Activated CD4-positive, alpha-beta T cell treated with anti-CD3 and anti-CD28 coated beads, Interleukin-2, amount 10 ng/mL, durations not matched to agents 7 days and 5 days (primary cell): ENCODE measurements around the gene FAM131B. TPM values are rescaled to one million over a fixed set of nuclear protein-coding genes. Genes with fewer than 3 reads are reported as not detected.

Experiments used
- CTCF ChIA-PET: fragments of 350-600 bp; sonication (Branson Sonifier 250); formaldehyde crosslinking; loops from one replicate; lab custom pipeline; 2021; ENCODE audit warnings: antibody characterized with exemption; lab: Charles Lee
- POLR2A ChIA-PET: fragments of 350-600 bp; sonication (Branson Sonifier 250); formaldehyde crosslinking; loops from one replicate; lab custom pipeline; 2021; ENCODE audit warnings: antibody characterized with exemption; lab: Charles Lee
- DNase-seq: peaks from one replicate; pipeline ENCODE4 v3.0.0-alpha.2; 2020
- H3K27ac Mint-ChIP-seq: one replicate; pipeline ENCODE4 v1.8.0; 2021; ENCODE audit warnings: mild to moderate bottlenecking, moderate library complexity, mixed read lengths
- H3K27me3 Mint-ChIP-seq: one replicate; pipeline ENCODE4 v1.8.0; 2021; ENCODE audit warnings: mixed read lengths
- H3K36me3 Mint-ChIP-seq: one replicate; pipeline ENCODE4 v1.8.0; 2021; ENCODE audit warnings: low read depth, mixed read lengths
- H3K4me1 Mint-ChIP-seq: one replicate; pipeline ENCODE4 v1.8.0; 2021; ENCODE audit warnings: mixed read lengths
- H3K4me3 Mint-ChIP-seq: one replicate; pipeline ENCODE4 v1.8.0; 2021; ENCODE audit warnings: mild to moderate bottlenecking, moderate library complexity, mixed read lengths
- H3K9me3 Mint-ChIP-seq: one replicate; pipeline ENCODE4 v1.8.0; 2021; ENCODE audit warnings: mixed read lengths
- microRNA-seq: library from miRNA; unstranded; fragments of <30 nt; microRNA quantifications from one replicate; pipeline ENCODE4 v1.2.0, GENCODE V29; 2021; ENCODE audit warnings: borderline microRNAs expressed, borderline replicate concordance
- total RNA-seq, 2 experiments: library from RNA; stranded (reverse); gene quantifications; one replicate each; pipeline ENCODE4 v1.2.3, GENCODE V29; 2021

Gene FAM131B
- total RNA-seq, 2 experiments from 2014 or later = 0.29 to 0.30 TPM

DNA sequence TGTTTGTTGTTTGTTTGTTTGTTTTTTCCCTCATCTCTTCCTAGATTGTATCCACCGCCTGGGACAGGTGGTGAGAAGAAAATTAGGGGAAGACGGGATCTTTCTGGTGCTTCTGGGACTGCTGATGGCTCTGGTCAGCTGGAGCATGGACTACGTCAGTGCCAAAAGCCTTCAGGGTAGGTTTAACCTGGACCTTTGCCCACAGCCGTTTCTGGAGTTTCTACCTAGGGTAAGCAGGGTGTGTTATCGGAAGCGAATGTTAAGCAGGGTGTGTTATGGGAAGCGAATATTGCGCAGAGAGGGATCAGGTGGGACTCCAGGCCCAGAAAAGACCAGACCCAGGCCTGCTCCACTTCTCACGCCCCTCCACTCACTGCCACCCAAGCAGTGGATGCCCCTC, 41.9 kb downstream of the FAM131B start:
- ChIA-PET POLR2A (no interaction called here), CTCF (interaction anchor here (0.6 to 2.2 kb wide), 2 partner anchors 11 to 39 kb away, joined by 3 to 4 read pairs; no protein-coding TSS in a partner anchor)
- no peaks in the 10 kb centered on the region for H3K9me3 Mint-ChIP-seq
- no peak for DNase-seq
- peaks cover 8% of the 10 kb centered on the region for H3K27me3 Mint-ChIP-seq
- no peak overlapping the region for H3K27ac Mint-ChIP-seq
- H3K4me1 Mint-ChIP-seq = peaks cover 14% of the 10 kb centered on the region
- no peaks in the 10 kb centered on the region for H3K36me3 Mint-ChIP-seq
- no peak overlapping the region for H3K4me3 Mint-ChIP-seq

DNA sequence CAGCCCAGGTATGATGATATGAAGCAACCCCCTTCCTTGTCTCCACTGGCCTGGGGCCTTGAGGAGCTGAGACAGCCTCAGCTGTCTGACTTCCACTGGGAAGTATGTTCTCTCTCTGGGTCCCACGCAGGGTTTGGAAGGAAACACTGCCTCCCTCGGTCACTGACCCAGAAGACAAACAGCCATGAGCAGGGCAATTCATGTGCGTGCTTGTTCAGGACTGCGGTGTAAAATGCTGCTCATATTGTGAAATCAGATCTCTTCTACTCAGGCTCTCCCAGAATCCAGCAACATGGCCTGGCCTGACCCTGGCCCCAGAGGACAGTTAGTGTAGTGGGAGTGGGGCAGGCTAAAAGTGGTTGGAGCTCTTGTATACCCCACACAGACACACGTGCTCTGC, 43.9 kb downstream of the FAM131B start:
- Mint-ChIP-seq H3K27me3 (peaks cover 8% of the 10 kb centered on the region), H3K4me3 (no peak overlapping the region), H3K27ac (no peak overlapping the region), H3K9me3 (no peaks in the 10 kb centered on the region), H3K36me3 (peaks cover 5% of the 10 kb centered on the region), H3K4me1 (peaks cover 6% of the 10 kb centered on the region)
- DNase-seq = no peak
- CTCF ChIA-PET = interaction anchor here (0.9 to 2.2 kb wide), 3 partner anchors 9 to 103 kb away, joined by 3 to 4 read pairs (median 3); no protein-coding TSS in a partner anchor
- POLR2A ChIA-PET = no interaction called here

DNA sequence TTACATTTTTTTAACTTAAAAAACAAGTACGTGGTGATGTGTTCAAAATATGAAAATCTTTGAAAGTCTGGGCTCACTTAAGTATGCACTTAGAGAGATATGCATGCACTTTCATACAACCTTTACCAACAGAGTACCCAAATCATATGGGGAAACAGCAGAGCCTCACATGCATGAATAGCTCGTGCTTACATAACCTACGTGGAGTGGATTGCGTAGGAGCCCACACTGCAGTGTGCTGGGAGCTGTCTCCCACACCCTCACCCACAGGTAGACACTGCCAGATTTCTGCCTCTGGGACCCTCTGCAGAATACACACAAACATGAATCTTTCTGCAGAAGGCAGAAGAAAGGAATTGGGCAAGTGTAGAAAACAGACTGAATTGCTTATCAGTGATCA, 46.0 kb downstream of the FAM131B start:
- Mint-ChIP-seq H3K27ac (no peak overlapping the region), H3K4me1 (peaks cover 15% of the 10 kb centered on the region), H3K9me3 (peaks cover 4% of the 10 kb centered on the region), H3K27me3 (peaks cover 8% of the 10 kb centered on the region), H3K36me3 (peaks cover 20% of the 10 kb centered on the region), H3K4me3 (no peak overlapping the region)
- ChIA-PET CTCF (interaction anchor here (0.8 to 1.2 kb wide), 5 partner anchors 10 to 64 kb away, joined by 3 to 4 read pairs (median 3); no protein-coding TSS in a partner anchor), POLR2A (no interaction called here)
- DNase-seq = no peak

DNA sequence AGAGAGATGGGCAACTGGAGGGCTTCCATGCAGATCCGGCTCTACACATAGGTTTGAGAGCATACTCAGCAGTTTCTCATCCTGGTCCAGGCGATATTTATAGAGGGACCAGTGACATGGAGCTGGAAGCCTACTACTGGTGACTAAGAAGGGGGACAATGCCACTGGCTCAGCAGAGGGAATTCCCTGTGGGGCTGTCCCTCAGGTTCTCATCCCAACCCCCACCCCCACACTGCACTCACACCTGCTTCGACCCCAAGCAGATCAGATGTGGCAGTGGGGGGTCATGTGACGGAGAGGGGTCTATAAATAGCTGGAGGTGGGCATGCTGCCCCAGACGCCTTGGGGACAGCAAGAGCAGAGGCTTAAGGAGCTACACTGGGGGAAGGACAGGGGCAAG, 46.7 kb downstream of the FAM131B start, which contains the start of gene CLCN1:
CLCN1 (plus strand) TSS at position 336 of the 400 bp plus-strand sequence. CDS start 102 bp downstream, outside the sequence.
- CTCF ChIA-PET = interaction anchor here (0.8 to 1.2 kb wide), 4 partner anchors 9 to 64 kb away, joined by 3 read pairs; no protein-coding TSS in a partner anchor

DNA sequence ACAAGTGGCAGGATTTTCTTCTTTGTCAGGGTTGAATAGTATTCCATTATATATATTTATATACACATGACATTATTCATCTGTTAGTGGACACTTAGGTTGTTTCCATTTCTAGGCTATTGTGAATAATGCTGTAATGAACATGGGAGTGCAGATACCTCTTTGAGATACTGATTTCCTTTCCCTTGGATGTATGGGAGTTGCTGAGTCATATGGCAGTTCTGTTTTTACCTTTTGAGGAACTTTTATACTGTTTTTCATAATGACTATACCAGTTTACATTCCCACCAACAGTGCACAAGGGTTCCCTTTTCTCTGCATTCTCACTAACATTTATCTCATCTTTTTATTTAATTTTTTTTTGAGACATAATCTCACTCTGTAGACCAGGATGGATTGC, 48.4 kb downstream of the FAM131B start:
- H3K9me3 Mint-ChIP-seq = peaks cover 8% of the 10 kb centered on the region
- CTCF ChIA-PET = interaction anchor here (1.7 kb wide), 1 partner anchor 66 kb away, joined by 5 read pairs; no protein-coding TSS in a partner anchor
- peaks cover 38% of the 10 kb centered on the region for H3K36me3 Mint-ChIP-seq

More for the DNA sequence above, 46.7 kb downstream of the FAM131B start, which contains the start of gene CLCN1:
- Mint-ChIP-seq H3K27ac (peak within 1 kb of the TSS; percentile 64), H3K9me3 (peaks cover 6% of the 10 kb centered on the region), H3K27me3 (peaks cover 8% of the 10 kb centered on the region), H3K4me3 (no peak within 1 kb of the TSS), H3K36me3 (peaks cover 23% of the 10 kb centered on the region), H3K4me1 (peaks cover 22% of the 10 kb centered on the region)
- POLR2A ChIA-PET = no interaction called here
- DNase-seq = no peak

DNA sequence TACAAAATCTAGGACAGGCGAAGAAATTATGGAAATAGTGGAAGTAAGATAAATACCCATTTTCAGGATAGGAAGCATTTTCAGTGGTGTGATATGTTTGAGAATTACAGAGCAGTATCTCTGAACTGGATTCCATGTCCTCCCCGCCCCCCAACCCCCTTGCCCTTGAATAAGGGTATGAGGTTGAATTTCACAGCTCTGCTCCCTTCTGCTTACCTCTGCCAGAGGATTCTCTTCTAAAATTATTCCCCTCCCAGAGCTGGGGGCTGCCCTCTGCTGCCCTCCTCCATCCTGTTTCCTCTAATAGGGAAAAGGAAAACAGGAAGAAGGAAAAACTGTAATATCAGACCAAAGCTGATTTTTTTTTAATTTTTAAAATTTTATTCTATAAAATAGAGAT, 53.9 kb downstream of the FAM131B start:
- Mint-ChIP-seq H3K4me3 (no peak overlapping the region), H3K27me3 (no peaks in the 10 kb centered on the region), H3K9me3 (peaks cover 13% of the 10 kb centered on the region), H3K4me1 (peaks cover 72% of the 10 kb centered on the region), H3K27ac (no peak overlapping the region), H3K36me3 (peaks cover 85% of the 10 kb centered on the region)
- DNase-seq = no peak
- ChIA-PET POLR2A (no interaction called here), CTCF (interaction anchor here (0.9 to 3.4 kb wide), 10 partner anchors 9 to 135 kb away, joined by 3 to 13 read pairs (median 3); no protein-coding TSS in a partner anchor)

More for the DNA sequence above, 48.4 kb downstream of the FAM131B start:
- POLR2A ChIA-PET = no interaction called here
- H3K4me3 Mint-ChIP-seq = no peak overlapping the region
- no peak overlapping the region for H3K27ac Mint-ChIP-seq
- peaks cover 38% of the 10 kb centered on the region for H3K4me1 Mint-ChIP-seq
- DNase-seq = no peak
- peaks cover 5% of the 10 kb centered on the region for H3K27me3 Mint-ChIP-seq

DNA sequence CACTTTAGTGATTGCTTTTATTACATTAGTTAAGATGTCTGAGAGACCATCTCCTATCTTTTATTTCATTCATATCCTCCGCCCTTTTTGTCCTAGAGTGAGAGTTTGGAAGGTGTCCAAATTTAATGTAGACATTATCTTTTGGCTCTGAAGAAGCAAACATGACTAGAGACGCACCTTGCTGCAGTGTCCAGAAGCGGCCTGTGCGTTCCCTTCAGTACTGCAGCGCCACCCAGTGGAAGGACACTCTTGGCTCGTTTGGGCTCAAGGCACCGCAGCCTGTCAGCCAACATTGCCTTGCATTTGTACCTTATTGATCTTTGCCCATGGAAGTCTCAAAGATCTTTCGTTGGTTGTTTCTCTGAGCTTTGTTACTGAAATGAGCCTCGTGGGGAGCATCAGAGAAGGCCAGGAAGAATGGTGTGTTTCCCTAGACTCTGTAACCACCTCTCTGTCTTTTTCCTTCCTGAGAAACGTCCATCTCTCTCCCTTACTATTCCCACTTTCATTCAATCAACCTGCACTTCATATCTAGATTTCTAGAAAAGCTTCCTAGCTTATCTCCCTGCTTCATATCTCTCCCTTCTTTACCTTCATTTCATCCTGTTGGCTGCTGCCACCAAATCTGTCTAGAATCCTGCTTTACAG, 57.0 kb downstream of the FAM131B start:
- peak; percentile 71 for DNase-seq
- H3K27me3 Mint-ChIP-seq = no peaks in the 10 kb centered on the region
- peaks cover 93% of the 10 kb centered on the region for H3K36me3 Mint-ChIP-seq
- H3K4me1 Mint-ChIP-seq = peaks cover 70% of the 10 kb centered on the region
- ChIA-PET CTCF (interaction anchor here (0.7 to 3.0 kb wide), 6 partner anchors 9 to 65 kb away, joined by 3 to 18 read pairs (median 8); partner anchors contain the start of gene CLCN1), POLR2A (no interaction called here)
- no peak overlapping the region for H3K4me3 Mint-ChIP-seq
- peaks cover 7% of the 10 kb centered on the region for H3K9me3 Mint-ChIP-seq
- H3K27ac Mint-ChIP-seq = peak overlapping the region; percentile 21

DNA sequence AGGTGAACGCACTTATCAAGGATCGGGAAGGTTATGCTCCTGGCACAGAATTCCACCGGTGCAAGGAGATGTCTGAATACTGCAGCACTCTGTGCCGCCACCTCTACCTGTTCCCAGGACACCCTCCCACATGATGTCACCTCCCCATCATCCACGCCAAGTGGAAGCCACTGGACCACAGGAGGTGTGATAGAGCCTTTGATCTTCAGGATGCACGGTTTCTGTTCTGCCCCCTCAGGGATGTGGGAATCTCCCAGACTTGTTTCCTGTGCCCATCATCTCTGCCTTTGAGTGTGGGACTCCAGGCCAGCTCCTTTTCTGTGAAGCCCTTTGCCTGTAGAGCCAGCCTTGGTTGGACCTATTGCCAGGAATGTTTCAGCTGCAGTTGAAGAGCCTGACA, 57.6 kb downstream of the FAM131B start:
- H3K4me3 Mint-ChIP-seq = no peak overlapping the region
- H3K9me3 Mint-ChIP-seq = peaks cover 6% of the 10 kb centered on the region
- POLR2A ChIA-PET = no interaction called here
- peaks cover 93% of the 10 kb centered on the region for H3K36me3 Mint-ChIP-seq
- no peak for DNase-seq
- no peaks in the 10 kb centered on the region for H3K27me3 Mint-ChIP-seq
- H3K4me1 Mint-ChIP-seq = peaks cover 70% of the 10 kb centered on the region
- CTCF ChIA-PET = interaction anchor here (0.7 to 3.0 kb wide), 7 partner anchors 9 to 75 kb away, joined by 3 to 18 read pairs (median 3); partner anchors contain the start of gene CASP2
- H3K27ac Mint-ChIP-seq = no peak overlapping the region

DNA sequence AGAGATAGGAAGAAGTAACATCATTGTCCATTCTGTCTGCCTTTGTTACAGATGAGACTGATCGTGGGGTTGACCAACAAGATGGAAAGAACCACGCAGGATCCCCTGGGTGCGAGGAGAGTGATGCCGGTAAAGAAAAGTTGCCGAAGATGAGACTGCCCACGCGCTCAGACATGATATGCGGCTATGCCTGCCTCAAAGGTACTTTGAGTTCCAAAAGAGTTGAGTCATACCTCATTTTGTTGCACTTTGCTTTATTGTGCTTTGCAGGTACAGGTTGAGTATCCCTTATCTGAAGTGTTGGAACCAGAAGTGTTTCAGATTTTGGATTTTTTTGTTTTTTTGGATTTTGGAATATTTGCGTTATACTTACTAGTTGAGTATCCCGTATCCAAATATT, 58.8 kb downstream of the FAM131B start:
- no peaks in the 10 kb centered on the region for H3K27me3 Mint-ChIP-seq
- peaks cover 70% of the 10 kb centered on the region for H3K4me1 Mint-ChIP-seq
- ChIA-PET POLR2A (no interaction called here), CTCF (interaction anchor here (1.2 to 3.0 kb wide), 2 partner anchors 11 to 76 kb away, joined by 3 to 18 read pairs; no protein-coding TSS in a partner anchor)
- DNase-seq = no peak
- no peak overlapping the region for H3K27ac Mint-ChIP-seq
- peaks cover 89% of the 10 kb centered on the region for H3K36me3 Mint-ChIP-seq
- no peak overlapping the region for H3K4me3 Mint-ChIP-seq
- peaks cover 5% of the 10 kb centered on the region for H3K9me3 Mint-ChIP-seq

Small RNAs within 50 kb of the gene (microRNA-seq; reads per million reads assigned to microRNA genes)
- gene MIR6892 = 0.63 reads per million

Other genes with a start within 250 kb of the FAM131B start
- gene PIP, start 230.6 kb downstream of the FAM131B start, total RNA-seq = not detected
- gene TAS2R39, start 179.3 kb downstream of the FAM131B start, total RNA-seq = not detected
- gene TAS2R40, start 140.7 kb downstream of the FAM131B start, total RNA-seq = not detected
- gene GSTK1, start 99.3 kb downstream of the FAM131B start, total RNA-seq = 100 to 1,000 TPM; 370 to 419 TPM
- under 1 TPM; 0.29 to 0.57 TPM for gene TMEM139, start 77.8 kb downstream of the FAM131B start, total RNA-seq
- 100 to 1,000 TPM; 102 to 125 TPM for gene CASP2, start 74.4 kb downstream of the FAM131B start, total RNA-seq
- under 1 TPM in 1 of 2 experiments, not detected in 1; 0.06 TPM for gene CLCN1, start 46.6 kb downstream of the FAM131B start, total RNA-seq
- 100 to 1,000 TPM; 189 TPM for gene ZYX, start 18.6 kb upstream of the FAM131B start, total RNA-seq
- 10 to 100 TPM; 10.0 to 11.4 TPM for gene EPHA1, start 46.1 kb upstream of the FAM131B start, total RNA-seq
- gene TAS2R60, start 80.7 kb upstream of the FAM131B start, total RNA-seq = not detected
- under 1 TPM in 1 of 2 experiments, not detected in 1; 0.29 TPM for gene TAS2R41, start 115.2 kb upstream of the FAM131B start, total RNA-seq
- gene CTAGE15, start 209.1 kb upstream of the FAM131B start, total RNA-seq = under 1 TPM; 0.56 to 0.57 TPM